ENCODE measurements around the gene RFX8. TPM values are rescaled to one million over a fixed set of nuclear protein-coding genes. Genes with fewer than 3 reads are reported as not detected.

RFX8 gene
- total and polyA plus RNA-seq, 2 of the 4 experiments (the other 2 are of a cell fraction): 2.9 to 5.3 TPM

DNA sequence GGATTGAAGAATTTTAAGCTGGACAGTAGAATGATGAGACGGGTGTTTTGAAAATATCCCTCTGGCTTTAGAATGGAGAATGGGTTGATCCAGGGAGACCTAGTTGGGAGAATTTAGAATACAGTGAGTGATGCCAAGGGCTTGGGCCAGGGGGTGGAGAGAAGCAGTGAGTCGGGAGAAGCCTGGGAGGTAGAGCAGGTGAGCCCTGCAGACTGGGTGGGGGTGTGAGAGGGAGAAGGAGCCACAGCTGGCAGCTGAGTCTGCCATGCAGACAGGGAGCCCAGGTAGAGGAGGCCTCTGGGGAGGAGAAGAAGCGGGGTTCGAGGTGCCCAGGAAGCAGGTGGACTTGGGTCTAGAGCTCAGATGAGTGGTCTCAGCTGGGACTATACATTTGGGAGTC is 105.8 kb downstream of the RFX8 start:
- Histone ChIP-seq H4K20me1 (ENCODE audit: insufficient read depth, low read length) (no peaks in the 10 kb centered on the region), H2BK120ac (ENCODE audit: low read depth, low read length) (no peak overlapping the region), H2BK20ac (ENCODE audit: low read depth, low read length) (no peak overlapping the region), H2BK15ac (ENCODE audit: low read depth, low read length) (no peak overlapping the region), H4K5ac (ENCODE audit: low read depth, low read length) (no peak overlapping the region), H3K4ac (ENCODE audit: low read depth, low read length) (no peak overlapping the region), H4K8ac (ENCODE audit: low read depth in 2 of 2, low read length in 2 of 2) (no peak overlapping the region), H3K14ac (replicated peaks; ENCODE audit: low read depth, low read length) (no peak overlapping the region), H4K91ac (ENCODE audit: insufficient read depth, low read depth, low read length) (no peak overlapping the region), H3K27ac (ENCODE audit: insufficient read depth, low read length) (no peak overlapping the region), H3K9me3 (ENCODE audit: control insufficient read depth, insufficient read depth, low read length) (no peaks in the 10 kb centered on the region), H3K9ac (ENCODE audit: low read depth, low read length) (no peak overlapping the region), H3K9me1 (ENCODE audit: insufficient read depth, low read length) (no peaks in the 10 kb centered on the region), H2AK9ac (replicated peaks; ENCODE audit: low read depth, low read length, poor library complexity) (no peak overlapping the region), H3K56ac (ENCODE audit: extremely low read depth, insufficient read depth, low read length) (no peak overlapping the region), H3K36me3 (ENCODE audit: control insufficient read depth, insufficient read depth, low read length) (no peaks in the 10 kb centered on the region), H3K18ac (ENCODE audit: low read depth, low read length) (no peak overlapping the region), H3K79me1 (ENCODE audit: low read depth in 1 of 2, low read length in 2 of 2) (no peaks in the 10 kb centered on the region), H2BK5ac (ENCODE audit: low read depth, low read length, poor library complexity, severe bottlenecking) (no peak overlapping the region), H3K4me2 (ENCODE audit: low read depth, low read length) (no peak overlapping the region), H2AFZ (replicated peaks; ENCODE audit: low read length, poor library complexity) (no peak overlapping the region), H3K4me1 (ENCODE audit: control insufficient read depth, insufficient read depth, low read length) (no peaks in the 10 kb centered on the region), H3K4me3 (ENCODE audit: insufficient read depth, low read depth, low read length) (no peak overlapping the region), H3K23ac (ENCODE audit: low read depth, low read length) (no peak overlapping the region), H3K27me3 (ENCODE audit: control insufficient read depth, insufficient read depth, low read length) (peaks cover 27% of the 10 kb centered on the region), H2AK5ac (ENCODE audit: low read depth, low read length) (no peak overlapping the region)
- DNase-seq (no peak), ATAC-seq (ENCODE audit: low read depth) (no peak)
- in situ Hi-C loops (cut with MboI; ENCODE audit: low sequenced_read_pairs) (no loop called here), dilution Hi-C loops (cut with HindIII; ENCODE audit: low sequenced_read_pairs, unreplicated experiment) (no loop called here), intact Hi-C loops (cut with micrococcal nuclease) (no loop called here)
- POLR2A ChIA-PET (ENCODE audit: unreplicated experiment): interaction anchor here (0.5 kb wide), 1 partner anchor 18 kb away, joined by 5 read pairs; no protein-coding TSS in a partner anchor
- BruUV-seq (replicated peaks): no TSS peak
- CTCF ChIA-PET: interaction anchor here (1.1 kb wide), 1 partner anchor 68 kb away, joined by 3 read pairs; no protein-coding TSS in a partner anchor
- TF ChIP-seq, protein P1, sequence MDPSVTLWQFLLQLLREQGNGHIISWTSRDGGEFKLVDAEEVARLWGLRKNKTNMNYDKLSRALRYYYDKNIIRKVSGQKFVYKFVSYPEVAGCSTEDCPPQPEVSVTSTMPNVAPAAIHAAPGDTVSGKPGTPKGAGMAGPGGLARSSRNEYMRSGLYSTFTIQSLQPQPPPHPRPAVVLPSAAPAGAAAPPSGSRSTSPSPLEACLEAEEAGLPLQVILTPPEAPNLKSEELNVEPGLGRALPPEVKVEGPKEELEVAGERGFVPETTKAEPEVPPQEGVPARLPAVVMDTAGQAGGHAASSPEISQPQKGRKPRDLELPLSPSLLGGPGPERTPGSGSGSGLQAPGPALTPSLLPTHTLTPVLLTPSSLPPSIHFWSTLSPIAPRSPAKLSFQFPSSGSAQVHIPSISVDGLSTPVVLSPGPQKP (IDR thresholded peaks at IDR 0.05; ENCODE audit: borderline replicate concordance, low read depth, low read length): no peak
- TF ChIP-seq MXI1 (IDR thresholded peaks at IDR 0.05; ENCODE audit: borderline replicate concordance, low read depth, low read length) (no peak), NFE2L2 (IDR thresholded peaks at IDR 0.05; ENCODE audit: low read depth, low read length) (no peak), BHLHE40 (IDR thresholded peaks at IDR 0.05; ENCODE audit: low read depth, low read length) (no peak), RCOR1 (IDR thresholded peaks at IDR 0.05; ENCODE audit: insufficient replicate concordance, low read length) (no peak), USF2 (IDR thresholded peaks at IDR 0.05; ENCODE audit: low read depth, low read length) (no peak), MAFK (IDR thresholded peaks at IDR 0.05; ENCODE audit: low read depth, low read length) (no peak), MAZ (IDR thresholded peaks at IDR 0.05; ENCODE audit: borderline replicate concordance, low read depth, low read length) (no peak), RFX5 (IDR thresholded peaks at IDR 0.05; ENCODE audit: low read depth, low read length) (no peak), FOS (IDR thresholded peaks at IDR 0.05; ENCODE audit: low read depth, low read length) (no peak), RAD21 (IDR thresholded peaks at IDR 0.05; ENCODE audit: low read length) (no peak), CEBPB (IDR thresholded peaks at IDR 0.05; ENCODE audit: low read depth, low read length) (no peak), CHD1 (IDR thresholded peaks at IDR 0.05; ENCODE audit: low read depth, low read length) (no peak), POLR2A (IDR thresholded peaks at IDR 0.05; ENCODE audit: low read depth, low read length) (no peak), SMC3 (IDR thresholded peaks at IDR 0.05; ENCODE audit: low read depth, low read length) (no peak)
- TF ChIP-seq, protein P2, sequence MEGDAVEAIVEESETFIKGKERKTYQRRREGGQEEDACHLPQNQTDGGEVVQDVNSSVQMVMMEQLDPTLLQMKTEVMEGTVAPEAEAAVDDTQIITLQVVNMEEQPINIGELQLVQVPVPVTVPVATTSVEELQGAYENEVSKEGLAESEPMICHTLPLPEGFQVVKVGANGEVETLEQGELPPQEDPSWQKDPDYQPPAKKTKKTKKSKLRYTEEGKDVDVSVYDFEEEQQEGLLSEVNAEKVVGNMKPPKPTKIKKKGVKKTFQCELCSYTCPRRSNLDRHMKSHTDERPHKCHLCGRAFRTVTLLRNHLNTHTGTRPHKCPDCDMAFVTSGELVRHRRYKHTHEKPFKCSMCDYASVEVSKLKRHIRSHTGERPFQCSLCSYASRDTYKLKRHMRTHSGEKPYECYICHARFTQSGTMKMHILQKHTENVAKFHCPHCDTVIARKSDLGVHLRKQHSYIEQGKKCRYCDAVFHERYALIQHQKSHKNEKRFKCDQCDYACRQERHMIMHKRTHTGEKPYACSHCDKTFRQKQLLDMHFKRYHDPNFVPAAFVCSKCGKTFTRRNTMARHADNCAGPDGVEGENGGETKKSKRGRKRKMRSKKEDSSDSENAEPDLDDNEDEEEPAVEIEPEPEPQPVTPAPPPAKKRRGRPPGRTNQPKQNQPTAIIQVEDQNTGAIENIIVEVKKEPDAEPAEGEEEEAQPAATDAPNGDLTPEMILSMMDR (conservative IDR thresholded peaks at IDR 0.05; ENCODE audit: low read depth, low read length): no peak
- WGBS, 2 experiments (ENCODE audit: extremely low coverage in 2 of 2, insufficient read length in 1 of 2): 80% methylated on average over 1 of the region's 4 CpGs; no CpG with 5 or more reads in 1 of the 2 experiments

Measured in IMR-90 (cell line).